Activated naive CD4-positive, alpha-beta T cell treated with anti-CD3 and anti-CD28 coated beads, Interleukin-2, amount 10 ng/mL, durations not matched to agents 7 days and 5 days (primary cell): Measurements from ENCODE around the gene ADARB2.

ENCODE experiments used
- CTCF ChIA-PET: fragments of 350-600 bp; sonication (Branson Sonifier 250); formaldehyde crosslinking; loops from one replicate; lab custom pipeline; 2021; ENCODE audit warnings: antibody characterized with exemption; lab: Charles Lee
- DNase-seq: peaks from one replicate; pipeline ENCODE4 v3.0.0-alpha.2; 2020
- H3K27ac Mint-ChIP-seq: one replicate; pipeline ENCODE4 v1.8.0; 2021; ENCODE audit warnings: mild to moderate bottlenecking, moderate library complexity, mixed read lengths
- H3K27me3 Mint-ChIP-seq: one replicate; pipeline ENCODE4 v1.8.0; 2021; ENCODE audit warnings: mild to moderate bottlenecking, mixed read lengths
- H3K36me3 Mint-ChIP-seq: one replicate; pipeline ENCODE4 v1.8.0; 2021; ENCODE audit warnings: mixed read lengths
- H3K4me1 Mint-ChIP-seq: one replicate; pipeline ENCODE4 v1.8.0; 2021; ENCODE audit warnings: mixed read lengths
- H3K4me3 Mint-ChIP-seq: one replicate; pipeline ENCODE4 v1.8.0; 2021; ENCODE audit warnings: mild to moderate bottlenecking, moderate library complexity, mixed read lengths
- H3K9me3 Mint-ChIP-seq: one replicate; pipeline ENCODE4 v1.8.0; 2021; ENCODE audit warnings: mixed read lengths

ADARB2 gene

DNA sequence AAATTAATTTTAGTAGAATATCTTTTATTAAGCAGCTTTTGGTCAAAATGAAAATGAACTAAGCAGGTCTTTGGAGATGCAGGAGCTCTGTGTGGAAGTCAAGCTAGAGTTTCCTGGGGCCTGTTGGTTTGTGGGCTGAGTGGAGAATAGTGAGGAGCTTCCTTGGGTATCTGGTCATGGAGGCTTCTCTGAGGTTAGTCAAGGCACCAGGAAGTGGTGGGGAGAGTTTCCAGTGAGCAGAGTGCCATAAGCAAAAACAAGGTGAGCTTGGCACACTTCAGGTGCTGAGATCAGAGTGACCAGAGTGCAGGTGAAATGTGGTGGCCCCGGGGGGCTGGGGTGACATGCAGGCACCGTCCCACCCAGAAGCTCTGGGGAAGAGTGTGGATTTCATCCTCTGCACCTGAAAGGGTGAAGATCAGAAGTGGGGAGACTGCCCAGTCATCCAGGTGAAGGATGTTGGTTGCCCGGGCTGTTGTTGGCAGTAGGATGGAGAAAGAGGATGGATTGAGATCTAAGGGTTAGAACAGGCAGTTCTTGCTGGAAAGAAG lies 603.8 kb downstream of the ADARB2 start:
- no peak for DNase-seq
- peaks cover 5% of the 10 kb centered on the region for H3K9me3 Mint-ChIP-seq
- peaks cover 12% of the 10 kb centered on the region for H3K27me3 Mint-ChIP-seq
- no peak overlapping the region for H3K4me3 Mint-ChIP-seq
- CTCF ChIA-PET = no interaction called here
- H3K36me3 Mint-ChIP-seq = peaks cover 38% of the 10 kb centered on the region
- H3K27ac Mint-ChIP-seq = no peak overlapping the region
- H3K4me1 Mint-ChIP-seq = peaks cover 18% of the 10 kb centered on the region

DNA sequence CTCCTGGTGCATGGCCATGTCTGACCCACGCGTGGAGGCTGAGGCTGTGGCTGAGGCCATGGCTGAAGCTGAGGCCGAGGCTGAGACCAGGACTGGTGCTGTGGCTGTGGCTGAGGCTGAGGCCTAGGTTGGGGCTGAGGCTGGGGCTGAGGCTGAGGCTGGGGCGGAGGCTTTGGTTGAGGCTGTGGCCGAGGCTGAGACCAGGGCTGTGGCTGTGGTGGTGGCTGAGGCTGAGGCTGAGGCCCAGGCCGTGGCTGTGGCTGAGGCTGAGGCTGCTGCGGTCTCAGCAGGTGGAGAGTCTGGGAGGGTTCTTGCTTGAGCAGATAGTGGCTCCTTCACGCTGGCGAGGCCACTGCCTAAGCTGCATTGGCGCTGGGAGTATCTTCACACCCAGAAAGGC lies 604.7 kb downstream of the ADARB2 start:
- H3K4me1 Mint-ChIP-seq = peaks cover 18% of the 10 kb centered on the region
- peaks cover 6% of the 10 kb centered on the region for H3K27me3 Mint-ChIP-seq
- no peak overlapping the region for H3K27ac Mint-ChIP-seq
- no peak for DNase-seq
- H3K4me3 Mint-ChIP-seq = no peak overlapping the region
- H3K36me3 Mint-ChIP-seq = peaks cover 42% of the 10 kb centered on the region
- CTCF ChIA-PET = interaction anchor here (0.6 kb wide), 1 partner anchor 22 kb away, joined by 3 read pairs; no protein-coding TSS in a partner anchor
- no peaks in the 10 kb centered on the region for H3K9me3 Mint-ChIP-seq

DNA sequence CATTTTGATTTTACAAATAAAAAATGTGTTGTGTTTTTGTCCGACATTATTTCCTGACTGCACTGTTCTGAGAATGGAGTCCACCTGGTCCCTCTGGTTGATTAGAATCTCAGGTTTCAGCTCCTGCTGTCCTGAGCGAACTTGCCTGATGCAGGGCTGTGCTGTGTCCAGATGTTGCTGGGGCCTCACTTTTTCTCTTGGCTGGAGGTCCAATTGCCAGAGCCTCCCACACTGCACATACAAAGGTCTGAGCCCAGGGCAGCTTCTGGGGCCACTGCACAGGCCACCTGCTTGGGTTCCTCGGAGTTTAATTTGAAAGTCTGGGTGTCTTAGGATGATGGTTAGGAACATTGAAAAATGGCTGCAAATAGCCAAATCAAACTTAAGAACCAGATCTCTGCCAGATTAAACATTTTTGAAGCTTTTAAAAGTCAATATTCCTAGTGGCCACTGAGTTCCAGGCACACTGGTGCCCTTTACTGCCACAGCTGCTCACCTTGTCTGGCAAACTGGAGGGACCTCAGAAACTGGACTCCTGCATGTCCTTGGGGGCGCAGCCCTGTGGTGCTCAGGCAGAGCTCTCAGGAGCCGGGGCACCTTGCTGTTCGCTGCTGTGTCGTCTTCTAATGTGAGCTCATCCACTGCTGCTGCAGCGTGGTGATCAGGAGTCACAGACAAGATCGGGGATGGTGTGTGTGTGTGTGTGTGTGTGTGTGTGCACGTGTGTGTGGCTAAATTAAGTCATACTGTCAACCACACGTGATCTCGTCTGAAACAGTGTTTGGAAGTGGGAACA lies 606.1 kb downstream of the ADARB2 start:
- H3K27ac Mint-ChIP-seq = no peak overlapping the region
- peaks cover 53% of the 10 kb centered on the region for H3K36me3 Mint-ChIP-seq
- CTCF ChIA-PET = interaction anchor here (1.6 kb wide), 1 partner anchor 10 kb away, joined by 5 read pairs; no protein-coding TSS in a partner anchor

DNA sequence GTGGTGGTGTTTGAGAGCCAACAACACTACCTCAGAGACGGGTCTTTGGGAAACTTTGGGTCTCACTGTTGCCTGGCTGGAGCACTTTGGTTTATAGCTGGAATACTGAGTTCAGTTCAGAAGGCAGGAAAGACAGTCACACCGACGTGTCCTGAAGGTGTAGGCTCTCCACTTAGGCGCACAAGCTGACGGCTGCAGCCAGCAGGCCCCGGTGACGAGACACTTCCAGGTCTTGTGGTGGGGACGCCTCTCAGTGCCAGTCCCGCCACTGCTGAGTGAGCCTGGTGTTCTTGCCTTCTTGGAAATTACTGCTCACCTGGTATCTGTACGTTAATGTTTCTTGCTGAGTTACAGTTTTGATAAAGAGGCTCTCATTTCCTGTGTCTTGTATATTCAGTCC lies 607.1 kb downstream of the ADARB2 start:
- Mint-ChIP-seq H3K4me3 (no peak overlapping the region), H3K9me3 (no peaks in the 10 kb centered on the region), H3K27me3 (peaks cover 3% of the 10 kb centered on the region), H3K27ac (no peak overlapping the region), H3K36me3 (peaks cover 58% of the 10 kb centered on the region), H3K4me1 (peaks cover 18% of the 10 kb centered on the region)
- DNase-seq = no peak
- CTCF ChIA-PET = interaction anchor here (1.6 kb wide), 1 partner anchor 11 kb away, joined by 5 read pairs; no protein-coding TSS in a partner anchor

More for the DNA sequence above, 606.1 kb downstream of the ADARB2 start:
- Mint-ChIP-seq H3K9me3 (no peaks in the 10 kb centered on the region), H3K4me3 (no peak overlapping the region), H3K27me3 (peaks cover 3% of the 10 kb centered on the region), H3K4me1 (peaks cover 18% of the 10 kb centered on the region)
- no peak for DNase-seq

DNA sequence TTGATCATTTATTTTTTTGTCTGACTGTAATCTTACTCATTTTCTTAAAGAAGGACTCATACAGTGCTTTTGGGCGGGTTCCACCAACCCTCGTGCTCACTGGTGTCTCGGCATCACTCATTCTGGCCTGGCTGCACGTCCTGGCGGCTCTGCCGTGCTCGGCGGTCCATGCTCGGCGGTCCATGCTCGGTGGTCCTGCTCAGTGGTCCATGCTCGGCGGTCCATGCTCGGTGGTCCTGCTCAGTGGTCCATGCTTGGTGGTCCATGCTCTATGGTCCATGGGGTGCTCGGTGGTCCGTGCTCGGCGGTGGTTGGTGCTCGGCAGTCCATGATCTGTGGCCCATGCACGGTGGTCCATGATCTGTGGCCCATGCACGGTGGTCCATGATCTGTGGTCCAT lies 608.7 kb downstream of the ADARB2 start:
- peaks cover 71% of the 10 kb centered on the region for H3K36me3 Mint-ChIP-seq
- H3K27ac Mint-ChIP-seq = no peak overlapping the region
- peaks cover under 1% of the 10 kb centered on the region for H3K27me3 Mint-ChIP-seq
- H3K4me3 Mint-ChIP-seq = no peak overlapping the region
- H3K4me1 Mint-ChIP-seq = peaks cover 16% of the 10 kb centered on the region
- CTCF ChIA-PET = no interaction called here
- no peak for DNase-seq
- H3K9me3 Mint-ChIP-seq = no peaks in the 10 kb centered on the region

DNA sequence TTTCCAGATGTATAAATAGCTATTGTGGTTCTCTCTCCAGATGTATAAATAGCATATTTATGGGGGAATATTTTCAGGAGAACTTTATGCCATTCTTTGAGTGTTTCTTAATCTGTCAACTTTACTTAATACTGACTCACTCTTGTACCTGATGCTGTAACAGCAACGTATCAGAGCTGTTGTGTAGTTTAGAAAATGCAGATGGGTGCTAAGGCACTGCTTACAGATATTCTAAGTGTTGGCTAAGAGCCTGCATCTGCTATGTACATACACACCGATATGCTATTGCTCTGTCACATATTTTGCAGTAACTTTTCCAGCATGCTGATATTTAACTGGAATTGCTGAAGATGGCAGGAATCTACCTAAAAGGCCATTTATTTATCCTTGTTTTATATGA lies 609.2 kb downstream of the ADARB2 start:
- Mint-ChIP-seq H3K4me1 (peaks cover 18% of the 10 kb centered on the region), H3K27ac (no peak overlapping the region), H3K36me3 (peaks cover 75% of the 10 kb centered on the region), H3K4me3 (no peak overlapping the region), H3K27me3 (no peaks in the 10 kb centered on the region), H3K9me3 (no peaks in the 10 kb centered on the region)
- CTCF ChIA-PET = interaction anchor here (0.6 kb wide), 1 partner anchor 18 kb away, joined by 3 read pairs; no protein-coding TSS in a partner anchor
- no peak for DNase-seq

DNA sequence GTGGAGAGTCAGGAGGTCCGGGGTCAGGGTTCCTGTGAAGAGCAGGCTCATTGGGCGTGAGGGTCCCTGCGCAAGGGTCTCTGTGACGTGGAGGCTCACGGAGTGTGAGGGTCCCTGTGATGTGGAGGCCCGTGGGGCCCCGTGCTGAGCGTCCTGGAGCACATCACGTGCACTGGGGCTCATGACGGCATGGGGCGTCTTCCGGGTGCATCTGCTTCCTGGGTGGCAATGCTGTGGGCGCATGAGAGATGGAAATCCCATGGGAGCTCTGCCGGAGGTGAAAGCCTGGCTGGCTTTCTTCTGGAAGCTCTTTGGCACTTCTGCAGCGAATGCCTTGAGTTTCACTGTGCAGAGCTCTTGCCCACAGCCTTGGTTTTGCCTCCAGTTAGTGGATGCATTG lies 609.7 kb downstream of the ADARB2 start:
- Mint-ChIP-seq H3K9me3 (no peaks in the 10 kb centered on the region), H3K36me3 (peaks cover 75% of the 10 kb centered on the region), H3K27ac (no peak overlapping the region), H3K4me3 (no peak overlapping the region), H3K27me3 (no peaks in the 10 kb centered on the region), H3K4me1 (peaks cover 16% of the 10 kb centered on the region)
- CTCF ChIA-PET = interaction anchor here (0.6 kb wide), 1 partner anchor 17 kb away, joined by 3 read pairs; no protein-coding TSS in a partner anchor
- DNase-seq = no peak
